B cell (primary cell): ENCODE results near the gene RGL1.

Source experiments
- CTCF ChIP-seq: fragments of 200-600 bp; IDR thresholded peaks from one replicate; pipeline ENCODE4 v1.8.0; 2022; ENCODE audit warnings: antibody characterized with exemption, mild to moderate bottlenecking
- EZH2 ChIP-seq: IDR thresholded peaks from 2 replicates; pipeline ENCODE4 v1.6.1; 2012; ENCODE audit warnings: borderline replicate concordance, low read depth, mild to moderate bottlenecking, moderate library complexity, low read length; ENCODE audit not compliant: insufficient read depth, poor library complexity, severe bottlenecking

- TF ChIP-seq EZH2: no peak
- no peak for TF ChIP-seq CTCF
Measured at GRCh38 chr1:183821889-183822611, 17.1 kb downstream of the RGL1 start.
